HepG2 (cell line): ENCODE measurements around the gene EHBP1. TPM values are rescaled to one million over a fixed set of nuclear protein-coding genes. Genes with fewer than 3 reads are reported as not detected.
A peak's percentile ranks its signal among the peaks of the same experiment; 100 is the strongest.

Experiments
- ATF1 ChIP-seq: IDR thresholded peaks from 2 replicates; pipeline ENCODE4 v1.6.1; 2016; ENCODE audit warnings: mild to moderate bottlenecking, control low read depth
- CREBL2 ChIP-seq: sonication (generic); formaldehyde crosslinking; IDR thresholded peaks from 2 replicates; pipeline ENCODE4 v1.8.1; 2023; ENCODE audit warnings: missing genetic modification reagents, mild to moderate bottlenecking, borderline replicate concordance
- FLYWCH1 ChIP-seq: sonication (generic); formaldehyde crosslinking; IDR thresholded peaks from 2 replicates; pipeline ENCODE4 v1.8.1; 2023; ENCODE audit warnings: mild to moderate bottlenecking, missing genetic modification reagents
- FOXP1 ChIP-seq, 2 experiments: fragments of 450-650 bp in 1 of 2; IDR thresholded peaks; 2 replicates each; pipeline ENCODE4 v1.6.1; 2017 to 2018; ENCODE audit warnings: antibody characterized with exemption in 1 of 2
- GATAD2A ChIP-seq: IDR thresholded peaks from 2 replicates; pipeline ENCODE4 v1.6.1; 2016
- GMEB1 ChIP-seq: sonication (generic); formaldehyde crosslinking; IDR thresholded peaks from 2 replicates; pipeline ENCODE4 v1.5.1; 2020; ENCODE audit warnings: missing genetic modification reagents, mild to moderate bottlenecking, borderline replicate concordance
- HBP1 ChIP-seq: IDR thresholded peaks from 2 replicates; pipeline ENCODE4 v1.6.1; 2016; ENCODE audit warnings: low read depth, control low read depth
- HCFC1 ChIP-seq: fragments of 150-350 bp; IDR thresholded peaks from 2 replicates; pipeline ENCODE4 v1.6.1; 2014; ENCODE audit warnings: low read depth, low read length
- KDM2A ChIP-seq: sonication (generic); formaldehyde crosslinking; IDR thresholded peaks from 2 replicates; pipeline ENCODE4 v1.4.0; 2020; ENCODE audit warnings: low read depth, missing genetic modification reagents, borderline replicate concordance
- MTA1 ChIP-seq: sonication (generic); formaldehyde crosslinking; IDR thresholded peaks from 2 replicates; pipeline ENCODE4 v1.4.0; 2020; ENCODE audit warnings: missing genetic modification reagents, mild to moderate bottlenecking, borderline replicate concordance
- MTF2 ChIP-seq: sonication (generic); formaldehyde crosslinking; IDR thresholded peaks from 2 replicates; pipeline ENCODE4 v1.5.0; 2020; ENCODE audit warnings: missing genetic modification reagents, borderline replicate concordance
- MYC ChIP-seq: sonication (generic); formaldehyde crosslinking; IDR thresholded peaks from 2 replicates; pipeline ENCODE4 v1.9.0; 2021; ENCODE audit warnings: missing genetic modification reagents, borderline replicate concordance
- NAIF1 ChIP-seq: sonication (generic); formaldehyde crosslinking; IDR thresholded peaks from 2 replicates; pipeline ENCODE4 v1.5.0; 2020; ENCODE audit warnings: mild to moderate bottlenecking, missing genetic modification reagents, borderline replicate concordance
- NCOA2 ChIP-seq: sonication (generic); formaldehyde crosslinking; IDR thresholded peaks from 2 replicates; pipeline ENCODE4 v1.8.0; 2022; ENCODE audit warnings: inconsistent platforms
- NFE2L1 ChIP-seq: sonication (generic); formaldehyde crosslinking; IDR thresholded peaks from 2 replicates; pipeline ENCODE4 v1.4.0; 2020; ENCODE audit warnings: missing genetic modification reagents, mild to moderate bottlenecking, borderline replicate concordance
- NFKB2 ChIP-seq: sonication (generic); formaldehyde crosslinking; IDR thresholded peaks from 2 replicates; pipeline ENCODE4 v1.4.0; 2020; ENCODE audit warnings: missing genetic modification reagents, borderline replicate concordance
- PCBP1 ChIP-seq: fragments of 200-400 bp; formaldehyde crosslinking; IDR thresholded peaks from 2 replicates; pipeline ENCODE4 v1.6.1; 2017; ENCODE audit warnings: mild to moderate bottlenecking, low read depth, low read length, borderline replicate concordance
- RXRB ChIP-seq: IDR thresholded peaks from 2 replicates; pipeline ENCODE4 v1.6.1; 2016; ENCODE audit warnings: borderline replicate concordance, missing genetic modification reagents, missing compliant biosample characterization
- TOPORS ChIP-seq: sonication (generic); formaldehyde crosslinking; IDR thresholded peaks from 2 replicates; pipeline ENCODE4 v1.8.0; 2023; ENCODE audit warnings: mild to moderate bottlenecking, missing genetic modification reagents
- ZNF382 ChIP-seq: sonication (generic); formaldehyde crosslinking; IDR thresholded peaks from 2 replicates; pipeline ENCODE4 v1.5.0; 2020; ENCODE audit warnings: missing genetic modification reagents, mild to moderate bottlenecking, borderline replicate concordance
- ZNF557 ChIP-seq: sonication (generic); formaldehyde crosslinking; IDR thresholded peaks from 2 replicates; pipeline ENCODE4 v1.4.0; 2020; ENCODE audit warnings: missing genetic modification reagents
- ZNF580 ChIP-seq: IDR thresholded peaks from 2 replicates; pipeline ENCODE4 v1.6.1; 2016; ENCODE audit warnings: low read depth, borderline replicate concordance
- ZNF670 ChIP-seq: sonication (generic); formaldehyde crosslinking; IDR thresholded peaks from 2 replicates; pipeline ENCODE4 v1.8.0; 2022; ENCODE audit warnings: mild to moderate bottlenecking, missing genetic modification reagents, borderline replicate concordance
- ZNF724P ChIP-seq: sonication (generic); formaldehyde crosslinking; IDR thresholded peaks from 2 replicates; pipeline ENCODE4 v1.8.0; 2022; ENCODE audit warnings: missing genetic modification reagents, borderline replicate concordance
- ZUFSP ChIP-seq: sonication (generic); formaldehyde crosslinking; IDR thresholded peaks from 2 replicates; pipeline ENCODE4 v1.9.0; 2021; ENCODE audit warnings: missing genetic modification reagents, mild to moderate bottlenecking, borderline replicate concordance
- polyA plus RNA-seq, 8 experiments: library from polyadenylated mRNA; depleted of rRNA in 3 of 8; stranded (reverse) in 7 of 8; unstranded in 1 of 8; fragments of >200 nt; fragmentation: Illumina TruSeq in 4 of 8; extraction: Trizol in 4 of 8; gene quantifications; 2 replicates each; pipeline versions ENCODE4 v1.2.1 to v1.2.3, GENCODE V29; 2011 to 2016; ENCODE audit warnings: low read depth in 4 of 8, missing spikeins in 1 of 8, mixed read lengths in 1 of 8; ENCODE audit not compliant: insufficient read depth in 1 of 8
- total RNA-seq, 5 experiments: library from RNA; depleted of rRNA; stranded (reverse); fragments of >200 nt; fragmentation: Illumina TruSeq; extraction: Trizol; gene quantifications; 2 replicates each; pipeline ENCODE4 v1.2.3, GENCODE V29; 2016; ENCODE audit warnings: low read depth in 1 of 5

Gene EHBP1
- total and polyA plus RNA-seq, 2 of the 13 experiments (the other 11 are each of a cell fraction or from before 2014, with no cell fraction given) = 93.5 to 146 TPM

- TF ChIP-seq HBP1 (CRISPR knock-in tag) (no peak), FOXP1 (IDR thresholded peaks at IDR 0.05) (no peak), FOXP1 (CRISPR knock-in tag; IDR thresholded peaks at IDR 0.05) (peak; percentile 54; the same call in 1 of the 2 replicates), KDM2A (CRISPR knock-in tag) (0 out of 2 replicates have a peak, but pooled peaks have one; percentile 31), TOPORS (CRISPR knock-in tag) (no peak), RXRB (CRISPR knock-in tag) (peak; percentile 71), MTA1 (CRISPR knock-in tag) (no peak), HCFC1 (no peak), ZNF382 (CRISPR knock-in tag) (no peak), GMEB1 (CRISPR knock-in tag) (no peak), PCBP1 (no peak), MYC (CRISPR knock-in tag) (no peak), ZNF670 (CRISPR knock-in tag) (no peak), MTF2 (CRISPR knock-in tag) (no peak), CREBL2 (no peak), ZUFSP (no peak), NFE2L1 (CRISPR knock-in tag) (no peak), ATF1 (CRISPR knock-in tag) (no peak), ZNF557 (CRISPR knock-in tag) (no peak), NAIF1 (CRISPR knock-in tag) (no peak), NFKB2 (no peak), GATAD2A (peak; percentile 79), NCOA2 (peak; percentile 65; the same call in 1 of the 2 replicates), ZNF724P (CRISPR knock-in tag) (no peak), FLYWCH1 (CRISPR knock-in tag) (no peak), ZNF580 (CRISPR knock-in tag) (0 out of 2 replicates have a peak, but pooled peaks have one; percentile 58)
Measured at GRCh38 chr2:62774555-62775366, 69.2 kb downstream of the EHBP1 start (continued).
